Measurements from ENCODE around the gene LZTS3.

The LZTS3 gene

DNA sequence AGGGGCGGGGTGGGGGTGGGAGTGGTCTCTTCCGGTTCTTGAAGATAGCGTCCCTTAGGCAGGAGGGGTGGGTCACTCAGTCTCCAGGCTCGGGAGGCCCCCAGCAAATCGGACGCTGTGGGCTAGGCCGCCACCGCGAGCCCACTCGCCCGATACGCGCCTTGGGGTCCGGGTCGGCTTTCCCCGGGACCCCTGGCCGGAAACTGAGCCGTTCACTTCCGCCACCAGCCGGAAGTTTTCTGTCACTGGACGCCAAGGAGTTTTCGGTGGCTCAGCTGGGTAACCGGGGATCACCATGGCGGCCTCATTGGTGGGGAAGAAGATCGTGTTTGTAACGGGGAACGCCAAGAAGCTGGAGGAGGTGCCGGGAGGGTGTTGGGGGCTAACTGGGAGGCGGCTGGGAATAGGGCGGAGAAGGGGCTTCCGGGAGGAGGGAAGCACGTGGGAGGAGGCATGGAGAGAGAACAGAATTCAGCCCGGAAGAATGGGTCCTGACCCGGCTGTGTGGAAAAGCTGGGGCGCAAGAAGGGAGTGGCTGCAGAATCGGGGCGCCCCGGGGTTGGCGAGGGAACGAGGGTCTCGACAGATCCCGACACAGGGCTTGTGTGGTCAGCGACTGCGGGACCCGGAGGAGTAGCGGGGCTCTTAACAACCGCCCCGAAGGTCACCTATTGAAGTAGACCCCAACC lies 36.1 kb upstream of the LZTS3 start, which contains the start of gene ITPA (continued):
- TF ChIP-seq, protein P1, sequence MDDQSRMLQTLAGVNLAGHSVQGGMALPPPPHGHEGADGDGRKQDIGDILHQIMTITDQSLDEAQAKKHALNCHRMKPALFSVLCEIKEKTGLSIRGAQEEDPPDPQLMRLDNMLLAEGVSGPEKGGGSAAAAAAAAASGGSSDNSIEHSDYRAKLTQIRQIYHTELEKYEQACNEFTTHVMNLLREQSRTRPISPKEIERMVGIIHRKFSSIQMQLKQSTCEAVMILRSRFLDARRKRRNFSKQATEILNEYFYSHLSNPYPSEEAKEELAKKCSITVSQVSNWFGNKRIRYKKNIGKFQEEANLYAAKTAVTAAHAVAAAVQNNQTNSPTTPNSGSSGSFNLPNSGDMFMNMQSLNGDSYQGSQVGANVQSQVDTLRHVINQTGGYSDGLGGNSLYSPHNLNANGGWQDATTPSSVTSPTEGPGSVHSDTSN (CRISPR knock-in tag; IDR thresholded peaks at IDR 0.05) = no peak
- TF ChIP-seq ZNF292 (tag by site-specific recombination; IDR thresholded peaks at IDR 0.05; ENCODE audit: borderline replicate concordance, low read depth) (no peak), ZNF529 (tag by site-specific recombination; IDR thresholded peaks at IDR 0.05; ENCODE audit: insufficient replicate concordance) (no peak), ZNF132 (tag by site-specific recombination; IDR thresholded peaks at IDR 0.05; ENCODE audit: borderline replicate concordance) (no peak), ZNF561 (tag by site-specific recombination; IDR thresholded peaks at IDR 0.05; ENCODE audit: borderline replicate concordance) (no peak), SP7 (tag by site-specific recombination; IDR thresholded peaks at IDR 0.05) (peak; percentile 36; the same call in 1 of the 2 replicates), KLF9 (tag by site-specific recombination; IDR thresholded peaks at IDR 0.05; ENCODE audit: low read depth) (peak; percentile 91), ZNF341 (tag by site-specific recombination; IDR thresholded peaks at IDR 0.05; ENCODE audit: low read depth) (peak; percentile 32; the same call in 1 of the 2 replicates), ZSCAN30 (tag by site-specific recombination; IDR thresholded peaks at IDR 0.05) (peak; percentile 58; the same call in 1 of the 2 replicates), ZSCAN23 (tag by site-specific recombination; IDR thresholded peaks at IDR 0.05) (no peak), ZNF792 (tag by site-specific recombination; IDR thresholded peaks at IDR 0.05) (no peak), OSR2 (tag by site-specific recombination; IDR thresholded peaks at IDR 0.05) (no peak), ZNF48 (tag by site-specific recombination; IDR thresholded peaks at IDR 0.05) (no peak), ZBTB48 (tag by site-specific recombination; IDR thresholded peaks at IDR 0.05) (no peak; the same call in 1 of the 2 replicates), ZNF114 (tag by site-specific recombination; IDR thresholded peaks at IDR 0.05) (no peak), SCRT2 (tag by site-specific recombination; IDR thresholded peaks at IDR 0.05) (no peak), ZNF664 (tag by site-specific recombination; IDR thresholded peaks at IDR 0.05) (no peak), ZNF324 (tag by site-specific recombination; IDR thresholded peaks at IDR 0.05) (no peak), ZNF560 (tag by site-specific recombination; IDR thresholded peaks at IDR 0.05; ENCODE audit: borderline replicate concordance) (no peak), WT1 (tag by site-specific recombination; IDR thresholded peaks at IDR 0.05) (no peak), ZNF843 (tag by site-specific recombination; IDR thresholded peaks at IDR 0.05) (no peak), ZEB2 (tag by site-specific recombination; IDR thresholded peaks at IDR 0.05) (peak; percentile 67; the same call in 1 of the 2 replicates), ZNF37A (tag by site-specific recombination; IDR thresholded peaks at IDR 0.05) (no peak), ZNF514 (tag by site-specific recombination; IDR thresholded peaks at IDR 0.05) (no peak)
- TF ChIP-seq, protein P2, sequence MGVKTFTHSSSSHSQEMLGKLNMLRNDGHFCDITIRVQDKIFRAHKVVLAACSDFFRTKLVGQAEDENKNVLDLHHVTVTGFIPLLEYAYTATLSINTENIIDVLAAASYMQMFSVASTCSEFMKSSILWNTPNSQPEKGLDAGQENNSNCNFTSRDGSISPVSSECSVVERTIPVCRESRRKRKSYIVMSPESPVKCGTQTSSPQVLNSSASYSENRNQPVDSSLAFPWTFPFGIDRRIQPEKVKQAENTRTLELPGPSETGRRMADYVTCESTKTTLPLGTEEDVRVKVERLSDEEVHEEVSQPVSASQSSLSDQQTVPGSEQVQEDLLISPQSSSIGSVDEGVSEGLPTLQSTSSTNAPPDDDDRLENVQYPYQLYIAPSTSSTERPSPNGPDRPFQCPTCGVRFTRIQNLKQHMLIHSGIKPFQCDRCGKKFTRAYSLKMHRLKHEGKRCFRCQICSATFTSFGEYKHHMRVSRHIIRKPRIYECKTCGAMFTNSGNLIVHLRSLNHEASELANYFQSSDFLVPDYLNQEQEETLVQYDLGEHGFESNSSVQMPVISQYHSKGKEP (tag by site-specific recombination; IDR thresholded peaks at IDR 0.05) = no peak
- TF ChIP-seq, protein P3, sequence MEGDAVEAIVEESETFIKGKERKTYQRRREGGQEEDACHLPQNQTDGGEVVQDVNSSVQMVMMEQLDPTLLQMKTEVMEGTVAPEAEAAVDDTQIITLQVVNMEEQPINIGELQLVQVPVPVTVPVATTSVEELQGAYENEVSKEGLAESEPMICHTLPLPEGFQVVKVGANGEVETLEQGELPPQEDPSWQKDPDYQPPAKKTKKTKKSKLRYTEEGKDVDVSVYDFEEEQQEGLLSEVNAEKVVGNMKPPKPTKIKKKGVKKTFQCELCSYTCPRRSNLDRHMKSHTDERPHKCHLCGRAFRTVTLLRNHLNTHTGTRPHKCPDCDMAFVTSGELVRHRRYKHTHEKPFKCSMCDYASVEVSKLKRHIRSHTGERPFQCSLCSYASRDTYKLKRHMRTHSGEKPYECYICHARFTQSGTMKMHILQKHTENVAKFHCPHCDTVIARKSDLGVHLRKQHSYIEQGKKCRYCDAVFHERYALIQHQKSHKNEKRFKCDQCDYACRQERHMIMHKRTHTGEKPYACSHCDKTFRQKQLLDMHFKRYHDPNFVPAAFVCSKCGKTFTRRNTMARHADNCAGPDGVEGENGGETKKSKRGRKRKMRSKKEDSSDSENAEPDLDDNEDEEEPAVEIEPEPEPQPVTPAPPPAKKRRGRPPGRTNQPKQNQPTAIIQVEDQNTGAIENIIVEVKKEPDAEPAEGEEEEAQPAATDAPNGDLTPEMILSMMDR (tag by site-specific recombination; IDR thresholded peaks at IDR 0.05) = no peak
- TF ChIP-seq, protein P4, sequence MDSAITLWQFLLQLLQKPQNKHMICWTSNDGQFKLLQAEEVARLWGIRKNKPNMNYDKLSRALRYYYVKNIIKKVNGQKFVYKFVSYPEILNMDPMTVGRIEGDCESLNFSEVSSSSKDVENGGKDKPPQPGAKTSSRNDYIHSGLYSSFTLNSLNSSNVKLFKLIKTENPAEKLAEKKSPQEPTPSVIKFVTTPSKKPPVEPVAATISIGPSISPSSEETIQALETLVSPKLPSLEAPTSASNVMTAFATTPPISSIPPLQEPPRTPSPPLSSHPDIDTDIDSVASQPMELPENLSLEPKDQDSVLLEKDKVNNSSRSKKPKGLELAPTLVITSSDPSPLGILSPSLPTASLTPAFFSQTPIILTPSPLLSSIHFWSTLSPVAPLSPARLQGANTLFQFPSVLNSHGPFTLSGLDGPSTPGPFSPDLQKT (IDR thresholded peaks at IDR 0.05; ENCODE audit: borderline replicate concordance, low read depth, low read length) = no peak; the same call in 1 of the 2 replicates
- TF ChIP-seq, protein P5, sequence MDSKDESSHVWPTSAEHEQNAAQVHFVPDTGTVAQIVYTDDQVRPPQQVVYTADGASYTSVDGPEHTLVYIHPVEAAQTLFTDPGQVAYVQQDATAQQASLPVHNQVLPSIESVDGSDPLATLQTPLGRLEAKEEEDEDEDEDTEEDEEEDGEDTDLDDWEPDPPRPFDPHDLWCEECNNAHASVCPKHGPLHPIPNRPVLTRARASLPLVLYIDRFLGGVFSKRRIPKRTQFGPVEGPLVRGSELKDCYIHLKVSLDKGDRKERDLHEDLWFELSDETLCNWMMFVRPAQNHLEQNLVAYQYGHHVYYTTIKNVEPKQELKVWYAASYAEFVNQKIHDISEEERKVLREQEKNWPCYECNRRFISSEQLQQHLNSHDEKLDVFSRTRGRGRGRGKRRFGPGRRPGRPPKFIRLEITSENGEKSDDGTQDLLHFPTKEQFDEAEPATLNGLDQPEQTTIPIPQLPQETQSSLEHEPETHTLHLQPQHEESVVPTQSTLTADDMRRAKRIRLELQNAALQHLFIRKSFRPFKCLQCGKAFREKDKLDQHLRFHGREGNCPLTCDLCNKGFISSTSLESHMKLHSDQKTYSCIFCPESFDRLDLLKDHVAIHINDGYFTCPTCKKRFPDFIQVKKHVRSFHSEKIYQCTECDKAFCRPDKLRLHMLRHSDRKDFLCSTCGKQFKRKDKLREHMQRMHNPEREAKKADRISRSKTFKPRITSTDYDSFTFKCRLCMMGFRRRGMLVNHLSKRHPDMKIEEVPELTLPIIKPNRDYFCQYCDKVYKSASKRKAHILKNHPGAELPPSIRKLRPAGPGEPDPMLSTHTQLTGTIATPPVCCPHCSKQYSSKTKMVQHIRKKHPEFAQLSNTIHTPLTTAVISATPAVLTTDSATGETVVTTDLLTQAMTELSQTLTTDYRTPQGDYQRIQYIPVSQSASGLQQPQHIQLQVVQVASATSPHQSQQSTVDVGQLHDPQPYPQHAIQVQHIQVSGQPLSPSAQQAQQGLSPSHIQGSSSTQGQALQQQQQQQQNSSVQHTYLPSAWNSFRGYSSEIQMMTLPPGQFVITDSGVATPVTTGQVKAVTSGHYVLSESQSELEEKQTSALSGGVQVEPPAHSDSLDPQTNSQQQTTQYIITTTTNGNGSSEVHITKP (tag by site-specific recombination; IDR thresholded peaks at IDR 0.05) = peak; percentile 93
- TF ChIP-seq, protein P6, sequence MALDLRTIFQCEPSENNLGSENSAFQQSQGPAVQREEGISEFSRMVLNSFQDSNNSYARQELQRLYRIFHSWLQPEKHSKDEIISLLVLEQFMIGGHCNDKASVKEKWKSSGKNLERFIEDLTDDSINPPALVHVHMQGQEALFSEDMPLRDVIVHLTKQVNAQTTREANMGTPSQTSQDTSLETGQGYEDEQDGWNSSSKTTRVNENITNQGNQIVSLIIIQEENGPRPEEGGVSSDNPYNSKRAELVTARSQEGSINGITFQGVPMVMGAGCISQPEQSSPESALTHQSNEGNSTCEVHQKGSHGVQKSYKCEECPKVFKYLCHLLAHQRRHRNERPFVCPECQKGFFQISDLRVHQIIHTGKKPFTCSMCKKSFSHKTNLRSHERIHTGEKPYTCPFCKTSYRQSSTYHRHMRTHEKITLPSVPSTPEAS (tag by site-specific recombination; IDR thresholded peaks at IDR 0.05) = no peak
